H1 (cell line): ENCODE data around the gene SLC25A48. TPM values are rescaled to one million over a fixed set of nuclear protein-coding genes. Genes with fewer than 3 reads are reported as not detected.

Experiments used
- CTCF ChIA-PET: fragments of 300-600 bp; sonication (Branson Sonifier 250); formaldehyde crosslinking; loops from one replicate; lab custom pipeline; 2021; ENCODE audit not compliant: partially characterized antibody; lab: Charles Lee
- POLR2A ChIA-PET: fragments of 300-600 bp; sonication (Branson Sonifier 250); formaldehyde crosslinking; loops from one replicate; lab custom pipeline; 2021; ENCODE audit warnings: inconsistent platforms; ENCODE audit not compliant: partially characterized antibody; lab: Charles Lee
- DNase-seq, 2 experiments: peaks; one replicate each; pipeline versions ENCODE4 v3.0.0 to v3.0.0-alpha.2; 2010 to 2022; ENCODE audit warnings: low spot score in 2 of 2, low read depth in 1 of 2, mixed read lengths in 1 of 2
- FAIRE-seq: peaks from 2 replicates; lab custom pipeline; 2011; peaks lifted over from hg19 to GRCh38; lab: Jason Lieb, UNC
- H2AFZ ChIP-seq: 2 replicates; pipeline ENCODE4 v1.8.1; 2012; ENCODE audit warnings: low read length, inconsistent platforms
- H2AK5ac ChIP-seq: 2 replicates; pipeline ENCODE4 v1.6.1; 2013; ENCODE audit warnings: low read depth, low read length
- H2BK120ac ChIP-seq: replicated peaks from 2 replicates; pipeline ENCODE3; 2013; ENCODE audit warnings: low read depth, low read length, inconsistent platforms
- H2BK12ac ChIP-seq: 2 replicates; pipeline ENCODE4 v1.6.1; 2013; ENCODE audit warnings: low read depth, low read length
- H2BK15ac ChIP-seq: 2 replicates; pipeline ENCODE4 v1.6.1; 2013; ENCODE audit warnings: low read length
- H2BK20ac ChIP-seq: 2 replicates; pipeline ENCODE4 v1.6.1; 2013; ENCODE audit warnings: low read length
- H2BK5ac ChIP-seq: 2 replicates; pipeline ENCODE4 v1.6.1; 2013; ENCODE audit warnings: low read depth, low read length
- H3K14ac ChIP-seq: 2 replicates; pipeline ENCODE4 v1.6.1; 2013; ENCODE audit warnings: inconsistent platforms; ENCODE audit not compliant: insufficient read length
- H3K18ac ChIP-seq: 2 replicates; pipeline ENCODE4 v1.6.1; 2013; ENCODE audit warnings: low read length; ENCODE audit errors: extremely low read depth
- H3K23ac ChIP-seq: 2 replicates; pipeline ENCODE4 v1.6.1; 2013; ENCODE audit warnings: inconsistent platforms; ENCODE audit not compliant: insufficient read length
- H3K23me2 ChIP-seq: 2 replicates; pipeline ENCODE4 v1.6.1; 2013; ENCODE audit warnings: low read depth, low read length
- H3K27ac ChIP-seq: 2 replicates; pipeline ENCODE4 v1.6.1; 2011; ENCODE audit warnings: low read depth, low read length, inconsistent platforms
- H3K27me3 ChIP-seq, 4 experiments: replicated peaks in 1 of 4; 1 replicate in 1 of 4; 2 replicates in 3 of 4; pipeline versions ENCODE4 v1.6.1 to v1.8.1; 2011 to 2013; ENCODE audit warnings: low read length in 3 of 4, mild to moderate bottlenecking in 3 of 4, inconsistent platforms in 2 of 4, mixed read lengths in 2 of 4, moderate library complexity in 1 of 4; ENCODE audit not compliant: control insufficient read depth in 3 of 4, insufficient read depth in 3 of 4; ENCODE audit errors: extremely low read depth in 1 of 4
- H3K36me3 ChIP-seq, 4 experiments: 2 replicates each; pipeline versions ENCODE4 v1.6.1 to v1.8.1; 2011 to 2013; ENCODE audit warnings: mild to moderate bottlenecking in 4 of 4, low read length in 3 of 4, moderate library complexity in 2 of 4, control low read depth in 1 of 4, inconsistent platforms in 1 of 4; ENCODE audit not compliant: insufficient read depth in 4 of 4, control insufficient read depth in 2 of 4
- H3K4ac ChIP-seq: replicated peaks from 2 replicates; pipeline ENCODE3; 2013; ENCODE audit warnings: low read length, low read depth, mixed read lengths, inconsistent platforms; ENCODE audit not compliant: insufficient read length
- H3K4me1 ChIP-seq, 4 experiments: replicated peaks in 1 of 4; 1 replicate in 1 of 4; 2 replicates in 3 of 4; pipeline versions ENCODE4 v1.6.1 to v1.8.1; 2011 to 2013; ENCODE audit warnings: low read length in 3 of 4, inconsistent platforms in 2 of 4, mixed read lengths in 1 of 4; ENCODE audit not compliant: insufficient read depth in 4 of 4, control insufficient read depth in 3 of 4
- H3K4me2 ChIP-seq, 2 experiments: 2 replicates each; pipeline versions ENCODE4 v1.6.1 to v1.8.1; 2011 to 2013; ENCODE audit warnings: low read depth in 2 of 2, low read length in 2 of 2, control low read depth in 1 of 2, inconsistent platforms in 1 of 2, mild to moderate bottlenecking in 1 of 2; ENCODE audit not compliant: insufficient read depth in 1 of 2
- H3K4me3 ChIP-seq, 4 experiments: fragments of 200-600, 300-600 bp in 1 of 4; sonication (generic), shearing (Covaris generic), sonication (Bioruptor Twin) in 1 of 4; 2 replicates each; pipeline versions ENCODE4 v1.5.1 to v1.8.1; 2011 to 2016; ENCODE audit warnings: low read length in 4 of 4, low read depth in 3 of 4, control low read depth in 2 of 4, inconsistent platforms in 2 of 4, mild to moderate bottlenecking in 2 of 4, mixed read lengths in 1 of 4, moderate library complexity in 1 of 4; ENCODE audit not compliant: insufficient read depth in 2 of 4; ENCODE audit errors: extremely low read depth in 1 of 4
- H3K56ac ChIP-seq: replicated peaks from 2 replicates; pipeline ENCODE3; 2013; ENCODE audit warnings: low read depth, mild to moderate bottlenecking, mixed read lengths, low read length, inconsistent platforms; ENCODE audit not compliant: insufficient read length
- H3K79me1 ChIP-seq: 2 replicates; pipeline ENCODE4 v1.6.1; 2013; ENCODE audit warnings: low read depth, low read length, control low read depth
- H3K79me2 ChIP-seq, 2 experiments: 2 replicates each; pipeline versions ENCODE4 v1.6.1 to v1.8.1; 2012 to 2013; ENCODE audit warnings: low read length in 2 of 2, mild to moderate bottlenecking in 2 of 2, inconsistent platforms in 1 of 2; ENCODE audit not compliant: insufficient read depth in 2 of 2, control insufficient read depth in 1 of 2
- H3K9ac ChIP-seq, 4 experiments: replicated peaks in 1 of 4; 1 replicate in 1 of 4; 2 replicates in 3 of 4; pipeline versions ENCODE4 v1.6.1 to v1.8.1; 2011 to 2013; ENCODE audit warnings: low read depth in 3 of 4, low read length in 3 of 4, control low read depth in 2 of 4, mild to moderate bottlenecking in 2 of 4, moderate library complexity in 2 of 4, inconsistent platforms in 1 of 4; ENCODE audit errors: extremely low read depth in 1 of 4
- H3K9me3 ChIP-seq, 2 experiments: 2 replicates each; pipeline versions ENCODE4 v1.6.1 to v1.8.1; 2012 to 2013; ENCODE audit warnings: mild to moderate bottlenecking in 2 of 2, moderate library complexity in 2 of 2, control low read depth in 1 of 2, inconsistent platforms in 1 of 2, low read depth in 1 of 2, low read length in 1 of 2, mixed read lengths in 1 of 2; ENCODE audit not compliant: insufficient read depth in 2 of 2
- H4K20me1 ChIP-seq, 2 experiments: replicated peaks in 1 of 2; 2 replicates each; pipeline versions ENCODE3 to v1.8.1; 2011 to 2013; ENCODE audit warnings: inconsistent platforms in 2 of 2, low read length in 2 of 2, mild to moderate bottlenecking in 1 of 2; ENCODE audit not compliant: insufficient read depth in 2 of 2, control insufficient read depth in 1 of 2
- H4K5ac ChIP-seq: 2 replicates; pipeline ENCODE4 v1.6.1; 2013; ENCODE audit warnings: low read length, low read depth, mixed read lengths, inconsistent platforms; ENCODE audit not compliant: insufficient read length
- H4K8ac ChIP-seq: 2 replicates; pipeline ENCODE4 v1.8.0; 2013; ENCODE audit warnings: mild to moderate bottlenecking, moderate library complexity, low read length, inconsistent platforms; ENCODE audit not compliant: insufficient read depth; ENCODE audit errors: extremely low read depth
- H4K91ac ChIP-seq: replicated peaks from 2 replicates; pipeline ENCODE3; 2013; ENCODE audit warnings: low read length, mixed read lengths, inconsistent platforms; ENCODE audit not compliant: insufficient read length
- NANOG ChIP-seq: IDR thresholded peaks from 2 replicates; pipeline ENCODE4 v1.6.1; 2011; ENCODE audit warnings: low read length, low read depth, mild to moderate bottlenecking, inconsistent platforms; ENCODE audit not compliant: insufficient read depth, poor library complexity, severe bottlenecking
- RFX5 ChIP-seq: IDR thresholded peaks from 2 replicates; pipeline ENCODE4 v1.6.1; 2011; ENCODE audit warnings: low read depth, low read length, improper control_type of control experiment, borderline replicate concordance
- WGBS, 2 experiments: shearing (Covaris generic) in 1 of 2; methylation state at CpG; one replicate each; pipeline versions ENCODE4 v1.1.6 to v1.1.7; 2013 to 2015; ENCODE audit warnings: low lambda C conversion rate in 2 of 2, mixed read lengths in 2 of 2, inconsistent platforms in 1 of 2, low coverage in 1 of 2, missing lambda C conversion rate in 1 of 2; ENCODE audit not compliant: insufficient replicate concordance in 2 of 2, insufficient coverage in 1 of 2, insufficient read length in 1 of 2; ENCODE audit errors: extremely low coverage in 1 of 2, missing lambda C conversion rate in 1 of 2; 5-methylcytosine and 5-hydroxymethylcytosine counted together
- polyA plus RNA-seq, 7 experiments: library from polyadenylated mRNA; depleted of rRNA in 3 of 7; stranded (reverse) in 5 of 7; unstranded in 2 of 7; fragments of >200 nt in 5 of 7; fragments of 200-250 nt in 2 of 7; gene quantifications; 1 replicate in 5 of 7; 2 replicates in 1 of 7; 4 replicates in 1 of 7; pipeline versions ENCODE4 v1.2.1 to v1.2.3, GENCODE V29; 2011 to 2013; ENCODE audit warnings: missing spikeins in 2 of 7, mixed read lengths in 2 of 7
- total RNA-seq: library from RNA; stranded (reverse); fragmentation: NEBNext Ultra II Directional; extraction: Animal tissue kit (Norgen Biotek cat#: 25700); gene quantifications from 2 replicates; pipeline ENCODE4 v1.2.1, GENCODE V29; 2021
- TF ChIP-seq, protein P1 (sequence below): IDR thresholded peaks from 2 replicates; pipeline ENCODE4 v1.6.1; 2012; ENCODE audit warnings: inconsistent platforms

The SLC25A48 gene
- total and polyA plus RNA-seq, 2 of the 8 experiments (the other 6 are each of a cell fraction or from before 2014, with no cell fraction given): 1.3 to 1.8 TPM

DNA sequence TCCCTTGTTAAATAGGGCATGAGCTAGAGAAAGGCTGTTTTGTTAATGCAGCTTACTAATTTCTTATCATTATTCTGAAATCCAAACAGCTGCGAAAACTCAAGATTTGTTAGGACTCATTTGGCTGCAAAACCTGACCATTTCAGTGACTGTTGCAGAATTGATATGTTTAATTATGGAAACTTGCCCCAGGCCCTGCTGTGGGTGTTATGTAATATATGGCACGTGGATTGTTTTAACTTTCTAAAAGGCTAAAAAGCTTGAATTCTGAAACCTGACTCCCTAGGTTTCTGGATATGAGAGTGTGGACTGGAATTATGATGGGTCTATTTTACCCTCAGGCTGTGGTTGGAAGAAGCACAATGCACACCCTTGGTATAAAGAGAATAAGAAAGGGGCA lies 56.8 kb downstream of the SLC25A48 start:
- TF ChIP-seq, protein P1, sequence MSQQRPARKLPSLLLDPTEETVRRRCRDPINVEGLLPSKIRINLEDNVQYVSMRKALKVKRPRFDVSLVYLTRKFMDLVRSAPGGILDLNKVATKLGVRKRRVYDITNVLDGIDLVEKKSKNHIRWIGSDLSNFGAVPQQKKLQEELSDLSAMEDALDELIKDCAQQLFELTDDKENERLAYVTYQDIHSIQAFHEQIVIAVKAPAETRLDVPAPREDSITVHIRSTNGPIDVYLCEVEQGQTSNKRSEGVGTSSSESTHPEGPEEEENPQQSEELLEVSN: no peak
- TF ChIP-seq NANOG (no peak), RFX5 (no peak)

More for the DNA sequence above, 56.8 kb downstream of the SLC25A48 start:
- Histone ChIP-seq H2BK20ac (no peak overlapping the region), H3K79me2 (no peaks in the 10 kb centered on the region), H3K23me2 (peaks cover 2% of the 10 kb centered on the region; the same call in 1 of the 2 replicates), H3K36me3 (no peaks in the 10 kb centered on the region), H2BK12ac (no peak overlapping the region), H3K27me3 (peaks cover 0 to 6% (median 4%) of the 10 kb centered on the region in 4 experiments; a peak in 2 of 7 replicates), H3K4ac (no peak overlapping the region), H4K20me1 (no peaks in the 10 kb centered on the region), H3K4me2 (no peak overlapping the region), H4K5ac (no peak overlapping the region), H3K9ac (no peak overlapping the region), H4K91ac (no peak overlapping the region), H3K27ac (no peak overlapping the region), H2AFZ (no peak overlapping the region), H3K14ac (no peak overlapping the region), H2BK15ac (no peak overlapping the region), H3K4me3 (no peak overlapping the region), H2BK120ac (no peak overlapping the region), H3K23ac (no peak overlapping the region), H2AK5ac (no peak overlapping the region), H3K56ac (no peak overlapping the region), H3K4me1 (peaks cover 0 to 5% (median 3%) of the 10 kb centered on the region in 4 experiments; a peak in 1 of 7 replicates), H2BK5ac (no peak overlapping the region), H3K9me3 (no peaks in the 10 kb centered on the region), H3K79me1 (no peaks in the 10 kb centered on the region), H3K18ac (no peak overlapping the region), H4K8ac (no peak overlapping the region)
- CTCF ChIA-PET: interaction anchor here (0.6 to 4.8 kb wide), 32 partner anchors 9 to 1953 kb away, joined by 3 to 37 read pairs (median 5); partner anchors contain the start of gene SLC25A48
- no peak for FAIRE-seq
- DNase-seq: no peak
- 79% methylated on average over 2 of the region's 2 CpGs; no CpG with 5 or more reads in 1 of the 2 experiments for WGBS, 2 experiments
- POLR2A ChIA-PET: no interaction called here
